ENCODE results near the gene PAPPA2. TPM values are rescaled to one million over a fixed set of nuclear protein-coding genes. Genes with fewer than 3 reads are reported as not detected.

Gene PAPPA2
- total RNA-seq, 1 experiment from 2014 or later = not detected

- no peak for DNase-seq
- CTCF ChIA-PET = no interaction called here
These were observed 36.7 kb downstream of the PAPPA2 start for GRCh38 chr1:176499671-176500070.

DNA sequence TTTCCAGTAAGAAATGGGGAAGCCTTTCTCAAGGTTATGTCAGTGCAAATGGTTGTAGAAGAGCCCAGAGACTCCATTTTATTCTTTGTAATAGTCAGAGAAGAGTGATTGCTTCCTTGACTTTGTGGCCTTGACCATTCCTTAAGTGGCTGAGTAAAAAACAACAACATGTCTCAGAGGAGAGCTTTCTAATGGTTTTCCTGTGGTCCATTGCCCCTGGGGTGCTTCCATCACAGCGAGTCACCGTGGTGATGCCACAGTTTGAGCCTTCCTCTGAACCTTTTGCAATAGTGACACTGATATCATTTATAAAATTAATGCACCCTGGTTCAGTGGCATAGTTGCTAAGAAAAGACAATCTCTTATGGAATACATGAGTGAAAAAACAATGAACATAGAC lies 38.6 kb downstream of the PAPPA2 start:
- Histone ChIP-seq H2AFZ (ENCODE audit: low read length) (no peak overlapping the region), H3K9ac (ENCODE audit: low read length) (no peak overlapping the region), H3K36me3 (ENCODE audit: low read depth, low read length) (no peaks in the 10 kb centered on the region), H3K4me1 (ENCODE audit: insufficient read depth, low read length) (no peaks in the 10 kb centered on the region), H3K27me3 (ENCODE audit: low read length) (0 out of 2 replicates have a peak, but pooled peaks cover 18% of the 10 kb centered on the region), H3K79me2 (ENCODE audit: low read length) (no peaks in the 10 kb centered on the region), H3K9me2 (replicated peaks; ENCODE audit: low read length) (no peaks in the 10 kb centered on the region), H3K4me2 (ENCODE audit: low read length) (no peak overlapping the region), H3F3A (ENCODE audit: low read length, unreplicated experiment) (no peaks in the 10 kb centered on the region), H4K20me1 (ENCODE audit: low read length) (no peaks in the 10 kb centered on the region), H3K9me3 (ENCODE audit: low read length) (no peaks in the 10 kb centered on the region), H3K4me3 (ENCODE audit: low read length) (no peak overlapping the region), H3K27ac (ENCODE audit: low read length) (no peak overlapping the region)
- POLR2A ChIA-PET (ENCODE audit: unreplicated experiment) = no interaction called here
- ATAC-seq (no peak), DNase-seq (no peak)
- CTCF ChIA-PET = no interaction called here
- TF ChIP-seq, protein P1, sequence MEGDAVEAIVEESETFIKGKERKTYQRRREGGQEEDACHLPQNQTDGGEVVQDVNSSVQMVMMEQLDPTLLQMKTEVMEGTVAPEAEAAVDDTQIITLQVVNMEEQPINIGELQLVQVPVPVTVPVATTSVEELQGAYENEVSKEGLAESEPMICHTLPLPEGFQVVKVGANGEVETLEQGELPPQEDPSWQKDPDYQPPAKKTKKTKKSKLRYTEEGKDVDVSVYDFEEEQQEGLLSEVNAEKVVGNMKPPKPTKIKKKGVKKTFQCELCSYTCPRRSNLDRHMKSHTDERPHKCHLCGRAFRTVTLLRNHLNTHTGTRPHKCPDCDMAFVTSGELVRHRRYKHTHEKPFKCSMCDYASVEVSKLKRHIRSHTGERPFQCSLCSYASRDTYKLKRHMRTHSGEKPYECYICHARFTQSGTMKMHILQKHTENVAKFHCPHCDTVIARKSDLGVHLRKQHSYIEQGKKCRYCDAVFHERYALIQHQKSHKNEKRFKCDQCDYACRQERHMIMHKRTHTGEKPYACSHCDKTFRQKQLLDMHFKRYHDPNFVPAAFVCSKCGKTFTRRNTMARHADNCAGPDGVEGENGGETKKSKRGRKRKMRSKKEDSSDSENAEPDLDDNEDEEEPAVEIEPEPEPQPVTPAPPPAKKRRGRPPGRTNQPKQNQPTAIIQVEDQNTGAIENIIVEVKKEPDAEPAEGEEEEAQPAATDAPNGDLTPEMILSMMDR (conservative IDR thresholded peaks at IDR 0.05; ENCODE audit: low read depth, low read length) = no peak
- no peak for TF ChIP-seq EZH2phosphoT487 (IDR thresholded peaks at IDR 0.05; ENCODE audit: borderline replicate concordance, low read length)
- no peak for TF ChIP-seq EZH2 (IDR thresholded peaks at IDR 0.05; ENCODE audit: low read length, unreplicated experiment)
- intact Hi-C loops (cut with micrococcal nuclease) = no loop called here
- BruUV-seq (replicated peaks) = no TSS peak

More at GRCh38 chr1:176499671-176500070, 36.7 kb downstream of the PAPPA2 start:
- H3K36me3 ChIP-seq (ENCODE audit: low read depth, low read length) = no peaks in the 10 kb centered on the region
- no peak overlapping the region for H3K4me2 ChIP-seq (ENCODE audit: low read length)
- TF ChIP-seq EZH2phosphoT487 (IDR thresholded peaks at IDR 0.05; ENCODE audit: borderline replicate concordance, low read length) = no peak
- TF ChIP-seq, protein P1 (conservative IDR thresholded peaks at IDR 0.05; ENCODE audit: low read depth, low read length) = no peak
- TF ChIP-seq EZH2 (IDR thresholded peaks at IDR 0.05; ENCODE audit: low read length, unreplicated experiment) = no peak
- no peak for ATAC-seq
- BruUV-seq (replicated peaks) = no TSS peak
- intact Hi-C loops (cut with micrococcal nuclease) = no loop called here
- H3K9me3 ChIP-seq (ENCODE audit: low read length) = no peaks in the 10 kb centered on the region
- H3K79me2 ChIP-seq (ENCODE audit: low read length) = no peaks in the 10 kb centered on the region
- no peak overlapping the region for H3K27ac ChIP-seq (ENCODE audit: low read length)
- no peaks in the 10 kb centered on the region for H3K4me1 ChIP-seq (ENCODE audit: insufficient read depth, low read length)
- no peaks in the 10 kb centered on the region for H3F3A ChIP-seq (ENCODE audit: low read length, unreplicated experiment)
- H3K9ac ChIP-seq (ENCODE audit: low read length) = no peak overlapping the region
- no peaks in the 10 kb centered on the region for H4K20me1 ChIP-seq (ENCODE audit: low read length)
- no peak overlapping the region for H2AFZ ChIP-seq (ENCODE audit: low read length)
- POLR2A ChIA-PET (ENCODE audit: unreplicated experiment) = no interaction called here
- 0 out of 2 replicates have a peak, but pooled peaks cover 11% of the 10 kb centered on the region for H3K27me3 ChIP-seq (ENCODE audit: low read length)
- H3K9me2 ChIP-seq (replicated peaks; ENCODE audit: low read length) = no peaks in the 10 kb centered on the region
- no peak overlapping the region for H3K4me3 ChIP-seq (ENCODE audit: low read length)

GRCh38 chr1:176504848-176505553 lies 42.0 kb downstream of the PAPPA2 start:
- no peak for TF ChIP-seq EZH2phosphoT487 (IDR thresholded peaks at IDR 0.05; ENCODE audit: borderline replicate concordance, low read length)
- no peak for TF ChIP-seq EZH2 (IDR thresholded peaks at IDR 0.05; ENCODE audit: low read length, unreplicated experiment)
- TF ChIP-seq, protein P1 (conservative IDR thresholded peaks at IDR 0.05; ENCODE audit: low read depth, low read length) = no peak
- BruUV-seq (replicated peaks) = no TSS peak
- CTCF ChIA-PET = no interaction called here

More at GRCh38 chr1:176504848-176505553, 42.0 kb downstream of the PAPPA2 start:
- intact Hi-C loops (cut with micrococcal nuclease) = no loop called here
- Histone ChIP-seq H3K27ac (ENCODE audit: low read length) (no peak overlapping the region), H2AFZ (ENCODE audit: low read length) (no peak overlapping the region), H3K79me2 (ENCODE audit: low read length) (no peaks in the 10 kb centered on the region), H3K36me3 (ENCODE audit: low read depth, low read length) (no peaks in the 10 kb centered on the region), H3K4me1 (ENCODE audit: insufficient read depth, low read length) (no peaks in the 10 kb centered on the region), H3K27me3 (ENCODE audit: low read length) (0 out of 2 replicates have a peak, but pooled peaks cover 14% of the 10 kb centered on the region), H4K20me1 (ENCODE audit: low read length) (no peaks in the 10 kb centered on the region), H3K9me3 (ENCODE audit: low read length) (no peaks in the 10 kb centered on the region), H3K9me2 (replicated peaks; ENCODE audit: low read length) (no peaks in the 10 kb centered on the region), H3F3A (ENCODE audit: low read length, unreplicated experiment) (no peaks in the 10 kb centered on the region), H3K9ac (ENCODE audit: low read length) (no peak overlapping the region), H3K4me3 (ENCODE audit: low read length) (no peak overlapping the region), H3K4me2 (ENCODE audit: low read length) (no peak overlapping the region)
- POLR2A ChIA-PET (ENCODE audit: unreplicated experiment) = no interaction called here
- DNase-seq (no peak), ATAC-seq (no peak)
